Endodermal cell (in vitro differentiated cells): ENCODE measurements around the gene CARS2. TPM values are rescaled to one million over a fixed set of nuclear protein-coding genes. Genes with fewer than 3 reads are reported as not detected.

Experiments
- DNase-seq: peaks from one replicate; pipeline ENCODE4 v3.0.0-alpha.2; 2017
- H3K27ac ChIP-seq: 2 replicates; pipeline ENCODE4 v1.5.1; 2013; ENCODE audit warnings: mild to moderate bottlenecking, low read depth, low read length, moderate library complexity
- H3K27me3 ChIP-seq: 2 replicates; pipeline ENCODE4 v1.6.1; 2013; ENCODE audit warnings: mild to moderate bottlenecking, low read length, moderate library complexity; ENCODE audit not compliant: insufficient read depth, control insufficient read depth, poor library complexity, severe bottlenecking
- H3K36me3 ChIP-seq: 2 replicates; pipeline ENCODE4 v1.7.0; 2013; ENCODE audit warnings: mild to moderate bottlenecking, low read length, moderate library complexity; ENCODE audit not compliant: control insufficient read depth, insufficient read depth
- H3K4me1 ChIP-seq: one replicate; pipeline ENCODE4 v1.7.0; 2013; ENCODE audit warnings: low read length; ENCODE audit not compliant: control insufficient read depth, insufficient read depth
- H3K4me3 ChIP-seq: 2 replicates; pipeline ENCODE4 v1.5.1; 2013; ENCODE audit warnings: mild to moderate bottlenecking, low read length, moderate library complexity
- H3K9ac ChIP-seq: 2 replicates; pipeline ENCODE4 v1.6.1; 2013; ENCODE audit warnings: mild to moderate bottlenecking, low read length, moderate library complexity; ENCODE audit not compliant: poor library complexity, severe bottlenecking; ENCODE audit errors: extremely low read depth
- H3K9me3 ChIP-seq: 2 replicates; pipeline ENCODE4 v1.6.1; 2013; ENCODE audit warnings: mild to moderate bottlenecking, low read length, moderate library complexity; ENCODE audit not compliant: control insufficient read depth
- H3K27ac Mint-ChIP-seq: 2 replicates; pipeline ENCODE4 v1.8.0; 2020; ENCODE audit warnings: mixed read lengths
- H3K27me3 Mint-ChIP-seq: 2 replicates; pipeline ENCODE4 v1.8.0; 2021; ENCODE audit warnings: mild to moderate bottlenecking, mixed read lengths; ENCODE audit not compliant: insufficient read depth
- H3K36me3 Mint-ChIP-seq: 2 replicates; pipeline ENCODE4 v1.8.0; 2020; ENCODE audit warnings: low read depth, mixed read lengths
- H3K4me1 Mint-ChIP-seq: 2 replicates; pipeline ENCODE4 v1.8.0; 2020; ENCODE audit warnings: mixed read lengths
- H3K4me3 Mint-ChIP-seq: 2 replicates; pipeline ENCODE4 v1.8.0; 2020; ENCODE audit warnings: mild to moderate bottlenecking, moderate library complexity, mixed read lengths
- H3K9me3 Mint-ChIP-seq: 2 replicates; pipeline ENCODE4 v1.8.0; 2020; ENCODE audit warnings: mild to moderate bottlenecking, mixed read lengths
- CTCF ChIP-seq: fragments of 200-600 bp; sonication (generic); conservative IDR thresholded peaks from 2 replicates; pipeline ENCODE4 v1.5.0; 2021; ENCODE audit warnings: antibody characterized with exemption, mild to moderate bottlenecking
- WGBS, 2 experiments: methylation state at CpG; one replicate each; pipeline versions ENCODE4 v1.1.5 to v1.1.7; 2013; ENCODE audit warnings: missing lambda C conversion rate in 2 of 2, mixed read lengths in 1 of 2; ENCODE audit not compliant: insufficient coverage in 1 of 2, insufficient read length in 1 of 2; 5-methylcytosine and 5-hydroxymethylcytosine counted together
- total RNA-seq, 2 donors: library from RNA; stranded (reverse); fragmentation: NEBNext Ultra II Directional in 1 of 2; extraction: Animal tissue kit (Norgen Biotek cat#: 25700) in 1 of 2; gene quantifications; 2 replicates in 1 of 2; 3 replicates in 1 of 2; pipeline ENCODE4 v1.2.1, GENCODE V29; 2021

Gene CARS2
- total RNA-seq, 2 donors from 2014 or later: 53.0 to 53.2 TPM

GRCh38 chr13:110651271-110651670, 54.6 kb downstream of the CARS2 start:
- H3K4me3 ChIP-seq: no peak overlapping the region
- no peak for DNase-seq
- TF ChIP-seq CTCF: no peak
- no peak overlapping the region for H3K9ac ChIP-seq
- H3K9me3 Mint-ChIP-seq: no peaks in the 10 kb centered on the region
- no peak overlapping the region for H3K27ac Mint-ChIP-seq
- no peaks in the 10 kb centered on the region for H3K4me1 ChIP-seq
- H3K27ac ChIP-seq: no peak overlapping the region
- no peaks in the 10 kb centered on the region for H3K27me3 ChIP-seq
- peaks cover 18% of the 10 kb centered on the region for H3K36me3 ChIP-seq
- no peaks in the 10 kb centered on the region for H3K9me3 ChIP-seq
- H3K4me3 Mint-ChIP-seq: no peak overlapping the region
- H3K36me3 Mint-ChIP-seq: peaks cover 13% of the 10 kb centered on the region
- H3K4me1 Mint-ChIP-seq: peaks cover 9% of the 10 kb centered on the region
- H3K27me3 Mint-ChIP-seq: no peaks in the 10 kb centered on the region
- WGBS, 2 experiments: 95 to 98% methylated on average over 8 to 14 of the region's 14 CpGs

- Histone ChIP-seq H3K9me3 (no peaks in the 10 kb centered on the region), H3K9ac (no peak overlapping the region), H3K27ac (no peak overlapping the region), H3K27me3 (no peaks in the 10 kb centered on the region), H3K4me3 (no peak overlapping the region), H3K4me1 (no peaks in the 10 kb centered on the region), H3K36me3 (peaks cover 15% of the 10 kb centered on the region)
- H3K27me3 Mint-ChIP-seq: no peaks in the 10 kb centered on the region
- H3K4me1 Mint-ChIP-seq: peaks cover 9% of the 10 kb centered on the region
- no peak overlapping the region for H3K4me3 Mint-ChIP-seq
- TF ChIP-seq CTCF: no peak
- 94% methylated on average over 11 to 14 of the region's 14 CpGs for WGBS, 2 experiments
- no peaks in the 10 kb centered on the region for H3K9me3 Mint-ChIP-seq
- no peak overlapping the region for H3K27ac Mint-ChIP-seq
- peaks cover 11% of the 10 kb centered on the region for H3K36me3 Mint-ChIP-seq
- peak; percentile 38 for DNase-seq
These were observed 55.5 kb downstream of the CARS2 start for GRCh38 chr13:110650436-110650835.

GRCh38 chr13:110649551-110649950, 56.4 kb downstream of the CARS2 start:
- Mint-ChIP-seq H3K27ac (no peak overlapping the region), H3K27me3 (no peaks in the 10 kb centered on the region), H3K4me1 (peaks cover 11% of the 10 kb centered on the region), H3K9me3 (no peaks in the 10 kb centered on the region), H3K36me3 (peaks cover 12% of the 10 kb centered on the region), H3K4me3 (no peak overlapping the region)
- H3K4me3 ChIP-seq: no peak overlapping the region
- H3K4me1 ChIP-seq: no peaks in the 10 kb centered on the region
- peaks cover 10% of the 10 kb centered on the region for H3K36me3 ChIP-seq
- H3K27ac ChIP-seq: no peak overlapping the region
- H3K27me3 ChIP-seq: no peaks in the 10 kb centered on the region
- TF ChIP-seq CTCF: no peak
- 92 to 95% methylated on average over 6 to 7 of the region's 7 CpGs for WGBS, 2 experiments
- H3K9ac ChIP-seq: no peak overlapping the region
- no peak for DNase-seq
- no peaks in the 10 kb centered on the region for H3K9me3 ChIP-seq
